Right atrium auricular region (tissue), 2 donors: ENCODE measurements around the gene XAF1. TPM values are rescaled to one million over a fixed set of nuclear protein-coding genes. Genes with fewer than 3 reads are reported as not detected.

ENCODE experiments used
- DNase-seq: peaks from one replicate; pipeline ENCODE4 v3.0.0-alpha.2; 2019; ENCODE audit warnings: low spot score
- H3K27ac ChIP-seq, 2 donors: fragments of 200-600 bp; sonication (generic); 1 replicate in 1 of 2; 2 replicates in 1 of 2; pipeline ENCODE4 v1.5.1; 2016 to 2019
- H3K27me3 ChIP-seq, 2 donors: fragments of 200-600 bp; sonication (generic); one replicate each; pipeline versions ENCODE4 v1.5.1 to v1.6.0; 2017 to 2019
- H3K36me3 ChIP-seq: fragments of 200-600 bp; sonication (generic); one replicate; pipeline ENCODE4 v1.5.1; 2016
- H3K4me1 ChIP-seq, 2 donors: fragments of 200-600 bp; sonication (generic); one replicate each; pipeline versions ENCODE4 v1.5.1 to v1.6.0; 2017 to 2019
- H3K4me3 ChIP-seq, 2 donors: fragments of 200-600 bp; sonication (generic); 1 replicate in 1 of 2; 2 replicates in 1 of 2; pipeline ENCODE4 v1.5.1; 2017 to 2019; ENCODE audit warnings: mild to moderate bottlenecking in 1 of 2, moderate library complexity in 1 of 2
- H3K9me3 ChIP-seq, 2 donors: fragments of 200-600 bp; sonication (generic); one replicate each; pipeline ENCODE4 v1.5.1; 2019
- CTCF ChIP-seq, 2 donors: fragments of 200-600 bp; sonication (generic); IDR thresholded peaks; one replicate each; pipeline ENCODE4 v1.5.1; 2019; ENCODE audit warnings: antibody characterized with exemption in 2 of 2
- total RNA-seq, 2 donors: library from RNA; depleted of rRNA; stranded (reverse); fragments of >200 nt; gene quantifications; one replicate each; pipeline ENCODE4 v1.1.0, GENCODE V29; 2016

Gene XAF1
- 10 to 100 TPM in 1 of 2 donors, 1 to 10 TPM in 1; 9.4 to 12.8 TPM for total RNA-seq

- TF ChIP-seq CTCF (IDR thresholded peaks at IDR 0.05), result no peak
- DNase-seq, result no peak
- Histone ChIP-seq H3K4me3 (peak within 1 kb of the TSS; percentile 52 to 54), H3K27me3 (no peaks in the 10 kb centered on the region), H3K4me1 (peaks cover 0 to 52% of the 10 kb centered on the region in 2 donors), H3K9me3 (no peaks in the 10 kb centered on the region), H3K27ac (peak within 1 kb of the TSS; percentile 87 to 88), H3K36me3 (peaks cover 4% of the 10 kb centered on the region)
Observed at GRCh38 chr17:6755731-6756184, at the start of gene XAF1. XAF1 (plus strand) TSS chr17:6756046; CDS start chr17:6756079, 33 bp downstream.

- no peaks in the 10 kb centered on the region for H3K9me3 ChIP-seq
- H3K27ac ChIP-seq, result no peak overlapping the region
- no peak for DNase-seq
- no peak for TF ChIP-seq CTCF (IDR thresholded peaks at IDR 0.05)
- H3K36me3 ChIP-seq, result no peaks in the 10 kb centered on the region
- H3K4me1 ChIP-seq, result no peaks in the 10 kb centered on the region
- H3K4me3 ChIP-seq, result no peak overlapping the region
- H3K27me3 ChIP-seq, result no peaks in the 10 kb centered on the region
Observed at GRCh38 chr17:6706499-6706898, 49.3 kb upstream of the XAF1 start.

GRCh38 chr17:6706996-6707395 lies 48.9 kb upstream of the XAF1 start:
- no peak for DNase-seq
- Histone ChIP-seq H3K27ac (no peak overlapping the region), H3K4me1 (no peaks in the 10 kb centered on the region), H3K36me3 (no peaks in the 10 kb centered on the region), H3K4me3 (no peak overlapping the region), H3K9me3 (no peaks in the 10 kb centered on the region), H3K27me3 (no peaks in the 10 kb centered on the region)
- TF ChIP-seq CTCF (IDR thresholded peaks at IDR 0.05), result no peak

GRCh38 chr17:6708357-6708961 lies 47.4 kb upstream of the XAF1 start:
- H3K9me3 ChIP-seq, result no peaks in the 10 kb centered on the region
- H3K36me3 ChIP-seq, result no peaks in the 10 kb centered on the region

GRCh38 chr17:6710317-6710716 lies 45.5 kb upstream of the XAF1 start:
- H3K27me3 ChIP-seq, result peaks cover 0 to 15% of the 10 kb centered on the region in 2 donors
- no peak overlapping the region for H3K4me3 ChIP-seq
- H3K27ac ChIP-seq, result no peak overlapping the region
- TF ChIP-seq CTCF (IDR thresholded peaks at IDR 0.05), result no peak
- H3K4me1 ChIP-seq, result peaks cover 0 to 13% of the 10 kb centered on the region in 2 donors
- peaks cover 0 to 10% of the 10 kb centered on the region in 2 donors for H3K9me3 ChIP-seq
- no peak for DNase-seq
- no peaks in the 10 kb centered on the region for H3K36me3 ChIP-seq

More at GRCh38 chr17:6708357-6708961, 47.4 kb upstream of the XAF1 start:
- Histone ChIP-seq H3K27ac (no peak overlapping the region), H3K27me3 (peaks cover 0 to 12% of the 10 kb centered on the region in 2 donors), H3K4me3 (no peak overlapping the region), H3K4me1 (peaks cover 0 to 8% of the 10 kb centered on the region in 2 donors)
- TF ChIP-seq CTCF (IDR thresholded peaks at IDR 0.05), result no peak
- no peak for DNase-seq
